Omental fat pad (tissue), 4 donors: ENCODE results near the gene CEBPE. TPM values are rescaled to one million over a fixed set of nuclear protein-coding genes. Genes with fewer than 3 reads are reported as not detected.

Experiments
- ATAC-seq: fragments of 150-250 bp; one replicate; pipeline ENCODE4 v1.9.1; 2016; ENCODE audit warnings: mild to moderate bottlenecking, moderate library complexity; ENCODE audit not compliant: low FRiP score
- DNase-seq: peaks from one replicate; pipeline ENCODE4 v3.0.0-alpha.2; 2019; ENCODE audit warnings: low spot score
- CTCF ChIP-seq, 3 donors: fragments of 450-650 bp; IDR thresholded peaks; one replicate each; pipeline ENCODE4 v1.5.1; 2016 to 2017; ENCODE audit warnings: antibody characterized with exemption in 3 of 3, mild to moderate bottlenecking in 3 of 3, moderate library complexity in 2 of 3
- total RNA-seq, 4 donors: library from RNA; depleted of rRNA; stranded (reverse); fragments of >200 nt; gene quantifications; one replicate each; pipeline ENCODE4 v1.1.0, GENCODE V29; 2016

CEBPE gene
- total RNA-seq, 4 donors from 2014 or later, result 0.36 to 2.7 (median 0.37) TPM; not detected in 1

GRCh38 chr14:23139874-23140273, 20.8 kb upstream of the CEBPE start:
- ATAC-seq (no peak), DNase-seq (no peak)
- TF ChIP-seq CTCF (IDR thresholded peaks at IDR 0.05), result no peak

DNA sequence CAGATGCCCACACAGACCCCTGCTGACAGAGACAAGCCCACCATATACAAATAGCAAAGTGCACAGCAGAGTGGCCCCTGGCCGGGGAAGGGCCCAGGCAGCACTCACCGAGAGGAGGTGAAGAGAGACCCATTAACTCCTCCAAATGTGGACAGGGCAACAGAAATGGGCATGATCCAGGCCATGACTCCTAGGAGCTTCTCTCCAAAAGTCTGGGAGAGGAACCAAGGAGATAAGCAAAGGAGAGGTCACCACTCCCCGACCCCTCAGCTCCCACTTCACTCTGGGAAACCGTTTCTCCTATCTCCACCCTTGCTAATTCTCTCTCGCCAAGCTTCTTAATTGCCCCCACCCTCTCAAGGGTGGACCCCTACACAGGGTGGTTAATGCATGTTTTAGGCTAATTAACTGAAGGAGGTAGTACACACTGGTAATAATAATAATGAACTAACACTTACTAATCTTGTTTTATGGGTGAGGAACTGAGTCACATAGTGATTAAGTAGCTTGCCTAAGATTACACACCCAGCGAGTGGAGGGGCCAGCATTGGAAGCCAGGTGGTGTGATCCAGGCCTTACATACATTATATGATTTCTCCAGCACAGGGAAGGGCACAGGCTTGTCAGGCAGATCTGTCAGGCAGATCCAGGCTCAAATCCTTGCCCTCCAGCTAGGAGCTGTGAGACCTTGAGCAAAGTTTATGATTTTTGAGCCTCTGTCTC, 18.9 kb upstream of the CEBPE start:
- DNase-seq, result no peak
- TF ChIP-seq CTCF (IDR thresholded peaks at IDR 0.05), result no peak
- ATAC-seq, result peak; percentile 52

DNA sequence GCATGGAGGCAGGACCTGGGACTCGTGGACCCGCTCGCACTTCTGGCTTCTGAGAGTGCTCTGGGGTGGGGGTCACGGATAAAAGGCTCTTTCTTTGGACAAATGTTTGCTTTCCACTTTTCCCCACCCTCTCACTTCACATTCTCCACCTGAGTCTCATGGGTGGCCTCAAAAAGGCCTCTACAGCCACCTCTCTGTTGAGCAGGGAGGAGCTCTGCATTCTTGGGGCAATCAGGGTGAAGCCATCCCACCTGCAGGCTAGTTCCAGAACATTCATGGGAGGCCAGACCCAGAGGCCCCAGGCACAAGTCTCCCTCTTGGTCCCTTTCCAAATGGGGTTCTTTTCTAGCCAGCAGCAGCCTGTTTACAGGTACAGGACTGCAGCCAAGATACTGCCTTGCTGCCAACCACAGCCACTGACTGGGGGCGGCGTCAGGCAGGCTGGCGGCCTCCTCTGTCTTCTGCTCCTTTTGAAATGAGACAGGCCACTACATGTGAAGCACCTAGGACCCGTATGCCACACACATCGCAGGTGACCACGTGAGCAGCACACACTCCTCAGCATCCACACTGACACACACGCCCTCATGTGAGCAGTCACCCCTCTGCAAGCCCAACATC, 18.2 kb upstream of the CEBPE start:
- ATAC-seq (peak; percentile 17), DNase-seq (no peak)
- no peak for TF ChIP-seq CTCF (IDR thresholded peaks at IDR 0.05)

DNA sequence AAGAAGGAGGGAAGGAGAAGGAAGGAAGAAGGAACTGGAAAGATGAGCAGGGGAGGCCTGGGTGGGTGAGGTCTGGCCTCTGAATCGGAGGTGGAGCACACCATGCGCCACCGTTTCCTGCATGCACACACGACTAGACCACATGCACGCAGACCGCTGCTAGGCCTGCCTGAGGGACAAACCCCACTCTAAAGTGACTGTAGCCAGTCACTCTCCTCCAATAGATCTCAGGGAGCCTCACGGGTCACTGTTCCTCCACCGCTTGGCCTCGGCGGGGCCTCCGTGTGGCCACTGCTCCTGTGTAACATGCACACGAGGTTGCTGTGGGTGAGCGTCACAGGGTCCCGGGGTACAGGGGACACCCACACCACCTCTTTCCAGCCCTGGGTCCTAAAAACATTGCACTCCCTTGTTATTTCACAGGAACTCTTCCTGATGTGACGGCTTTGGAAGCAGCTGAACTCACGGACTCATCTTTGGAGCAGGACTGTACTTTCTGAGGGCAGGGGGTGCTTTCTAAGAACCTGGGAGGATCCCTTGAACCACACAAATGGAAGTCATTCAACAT, 17.6 kb upstream of the CEBPE start:
- ATAC-seq, result no peak

GRCh38 chr14:23132970-23133369, 13.9 kb upstream of the CEBPE start:
- TF ChIP-seq CTCF (IDR thresholded peaks at IDR 0.05), result no peak
- no peak for DNase-seq
- no peak for ATAC-seq

More for the DNA sequence above, 17.6 kb upstream of the CEBPE start:
- TF ChIP-seq CTCF (IDR thresholded peaks at IDR 0.05), result no peak
- no peak for DNase-seq

DNA sequence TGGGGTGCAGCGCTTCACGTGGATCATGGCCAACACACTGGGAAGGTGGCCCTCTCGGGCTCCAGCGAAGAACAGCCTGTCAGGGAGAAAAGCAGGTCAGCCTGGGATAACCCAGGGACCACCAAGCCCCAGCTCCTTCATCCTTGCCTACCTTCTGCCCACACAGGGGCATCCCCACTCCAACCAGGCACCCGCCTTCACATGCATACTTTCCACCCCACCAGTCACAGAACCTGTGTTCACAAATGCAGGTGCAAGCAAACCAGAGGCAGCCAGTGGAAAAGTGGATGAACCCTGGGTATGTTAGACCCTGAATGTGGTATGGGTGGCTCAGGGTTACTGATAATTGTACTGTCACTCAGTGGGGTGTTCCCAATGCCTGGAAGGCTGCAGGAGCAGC, 12.4 kb upstream of the CEBPE start:
- ATAC-seq (no peak), DNase-seq (no peak)
- no peak for TF ChIP-seq CTCF (IDR thresholded peaks at IDR 0.05)
